Measurements from ENCODE around the gene COL5A1.

- TF ChIP-seq CTCF (IDR thresholded peaks at IDR 0.05; ENCODE audit: low read length) = no peak
- no peak for TF ChIP-seq EZH2 (IDR thresholded peaks at IDR 0.05; ENCODE audit: borderline replicate concordance, low read length)
Observed at GRCh38 chr9:134827559-134827958, 186.0 kb downstream of the COL5A1 start.

All from OCI-LY1 (cell line).